ENCODE data around the gene RASGRF1.

The RASGRF1 gene

GRCh38 chr15:78987556-78988360 is 102.8 kb downstream of the RASGRF1 start:
- DNase-seq (ENCODE audit: low spot score): no peak

GRCh38 chr15:78985859-78986475 is 104.6 kb downstream of the RASGRF1 start:
- no peak for DNase-seq (ENCODE audit: low spot score)

GRCh38 chr15:78984041-78984440 is 106.5 kb downstream of the RASGRF1 start:
- no peak for DNase-seq (ENCODE audit: low spot score)

- no peak for DNase-seq (ENCODE audit: low spot score)
Measured at GRCh38 chr15:78983146-78983918, 107.2 kb downstream of the RASGRF1 start.

- DNase-seq (ENCODE audit: low spot score): no peak
Measured at GRCh38 chr15:78982736-78983135, 107.8 kb downstream of the RASGRF1 start.

- no peak for DNase-seq (ENCODE audit: low spot score)
Measured at GRCh38 chr15:78981532-78982313, 108.9 kb downstream of the RASGRF1 start.

- DNase-seq (ENCODE audit: low spot score): peak; percentile 80
Measured at GRCh38 chr15:78979456-78980320, 110.9 kb downstream of the RASGRF1 start.

- DNase-seq (ENCODE audit: low spot score): no peak
Measured at GRCh38 chr15:78978601-78979179, 111.9 kb downstream of the RASGRF1 start.

- DNase-seq (ENCODE audit: low spot score): no peak
Measured at GRCh38 chr15:78977591-78978347, 112.8 kb downstream of the RASGRF1 start.

GRCh38 chr15:78977091-78977571 is 113.4 kb downstream of the RASGRF1 start:
- DNase-seq (ENCODE audit: low spot score): no peak

GRCh38 chr15:78976691-78977090 is 113.9 kb downstream of the RASGRF1 start:
- DNase-seq (ENCODE audit: low spot score): no peak

GRCh38 chr15:78974272-78974918 is 116.2 kb downstream of the RASGRF1 start:
- no peak for DNase-seq (ENCODE audit: low spot score)

GRCh38 chr15:78969687-78970349 is 120.8 kb downstream of the RASGRF1 start:
- DNase-seq (ENCODE audit: low spot score): no peak

- DNase-seq (ENCODE audit: low spot score): no peak
Measured at GRCh38 chr15:78968539-78969271, 121.9 kb downstream of the RASGRF1 start.

GRCh38 chr15:78968114-78968513 is 122.5 kb downstream of the RASGRF1 start:
- DNase-seq (ENCODE audit: low spot score): no peak

- no peak for DNase-seq (ENCODE audit: low spot score)
Measured at GRCh38 chr15:78960308-78960707, 130.3 kb downstream of the RASGRF1 start.

- no peak for DNase-seq (ENCODE audit: low spot score)
Measured at GRCh38 chr15:78959360-78959759, 131.2 kb downstream of the RASGRF1 start.
